ENCODE results near the gene TBCK.

DNA sequence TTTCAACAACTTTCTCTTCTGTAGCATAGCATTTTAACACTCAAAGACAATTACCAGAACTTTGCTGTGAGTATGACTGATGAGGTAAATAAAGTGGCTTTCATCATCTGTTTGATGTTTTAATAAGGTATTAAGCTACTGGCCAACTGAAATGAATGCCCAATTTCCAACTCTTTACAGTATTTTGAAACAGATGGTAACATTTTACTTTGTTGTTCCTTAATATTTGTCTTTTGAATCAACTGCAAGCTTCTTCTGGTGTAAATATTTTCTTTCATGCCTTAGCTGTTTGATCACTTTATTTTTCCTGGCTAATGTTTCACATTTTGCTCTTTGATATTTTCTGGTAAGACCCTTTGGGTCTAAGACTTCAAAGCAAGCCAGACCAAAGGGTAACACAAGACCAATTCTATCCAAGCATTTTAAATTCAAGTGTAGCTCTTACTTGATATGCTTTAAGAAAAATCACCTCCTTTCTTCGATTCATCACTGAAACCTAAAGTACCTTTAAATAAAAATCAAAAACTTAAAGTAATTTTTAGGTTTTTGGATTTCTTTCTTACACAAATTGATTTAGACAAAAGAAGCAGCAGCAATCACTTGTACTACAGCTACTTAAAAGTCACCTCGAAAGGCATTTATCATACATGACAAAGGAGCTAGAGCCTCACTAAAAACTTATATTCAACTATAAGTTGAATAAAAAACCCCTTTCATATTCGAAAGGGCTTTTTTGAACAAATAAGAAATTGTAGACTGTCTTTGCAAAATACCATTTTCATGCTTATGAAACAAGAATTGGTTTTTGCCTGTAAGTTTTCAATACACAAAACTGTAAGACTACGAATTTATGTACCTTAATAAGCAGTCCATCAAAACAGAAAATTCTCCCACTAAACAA is 57.6 kb downstream of the TBCK start:
- TF ChIP-seq, protein P1, sequence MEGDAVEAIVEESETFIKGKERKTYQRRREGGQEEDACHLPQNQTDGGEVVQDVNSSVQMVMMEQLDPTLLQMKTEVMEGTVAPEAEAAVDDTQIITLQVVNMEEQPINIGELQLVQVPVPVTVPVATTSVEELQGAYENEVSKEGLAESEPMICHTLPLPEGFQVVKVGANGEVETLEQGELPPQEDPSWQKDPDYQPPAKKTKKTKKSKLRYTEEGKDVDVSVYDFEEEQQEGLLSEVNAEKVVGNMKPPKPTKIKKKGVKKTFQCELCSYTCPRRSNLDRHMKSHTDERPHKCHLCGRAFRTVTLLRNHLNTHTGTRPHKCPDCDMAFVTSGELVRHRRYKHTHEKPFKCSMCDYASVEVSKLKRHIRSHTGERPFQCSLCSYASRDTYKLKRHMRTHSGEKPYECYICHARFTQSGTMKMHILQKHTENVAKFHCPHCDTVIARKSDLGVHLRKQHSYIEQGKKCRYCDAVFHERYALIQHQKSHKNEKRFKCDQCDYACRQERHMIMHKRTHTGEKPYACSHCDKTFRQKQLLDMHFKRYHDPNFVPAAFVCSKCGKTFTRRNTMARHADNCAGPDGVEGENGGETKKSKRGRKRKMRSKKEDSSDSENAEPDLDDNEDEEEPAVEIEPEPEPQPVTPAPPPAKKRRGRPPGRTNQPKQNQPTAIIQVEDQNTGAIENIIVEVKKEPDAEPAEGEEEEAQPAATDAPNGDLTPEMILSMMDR (IDR thresholded peaks at IDR 0.05), result no peak
- no peak for TF ChIP-seq POLR2A (IDR thresholded peaks at IDR 0.05)
